ENCODE measurements around the gene CBLIF.

GRCh38 chr11:59859673-59860072, 14.4 kb upstream of the CBLIF start:
- no peak for TF ChIP-seq CTCF (IDR thresholded peaks at IDR 0.05)
- no peak for TF ChIP-seq POLR2A (IDR thresholded peaks at IDR 0.05)

Measured in testis (tissue), 2 donors.